ENCODE data around the gene HSDL2.

- no peak for TF ChIP-seq CTCF (IDR thresholded peaks at IDR 0.05)
- TF ChIP-seq POLR2AphosphoS5 (IDR thresholded peaks at IDR 0.05; ENCODE audit: low read depth, low read length) = no peak
- no peak for TF ChIP-seq SIN3A (IDR thresholded peaks at IDR 0.05; ENCODE audit: borderline replicate concordance, insufficient read depth, low read depth, low read length)
Measured at GRCh38 chr9:112377087-112377486, 2.8 kb upstream of the HSDL2 start.
